ENCODE measurements around the gene SELENBP1.
"Not testable (repeated sequence)": the region's sequence is repeated elsewhere in the genome, so short reads cannot be mapped to it uniquely, and the experiment has no call there.

The SELENBP1 gene

DNA sequence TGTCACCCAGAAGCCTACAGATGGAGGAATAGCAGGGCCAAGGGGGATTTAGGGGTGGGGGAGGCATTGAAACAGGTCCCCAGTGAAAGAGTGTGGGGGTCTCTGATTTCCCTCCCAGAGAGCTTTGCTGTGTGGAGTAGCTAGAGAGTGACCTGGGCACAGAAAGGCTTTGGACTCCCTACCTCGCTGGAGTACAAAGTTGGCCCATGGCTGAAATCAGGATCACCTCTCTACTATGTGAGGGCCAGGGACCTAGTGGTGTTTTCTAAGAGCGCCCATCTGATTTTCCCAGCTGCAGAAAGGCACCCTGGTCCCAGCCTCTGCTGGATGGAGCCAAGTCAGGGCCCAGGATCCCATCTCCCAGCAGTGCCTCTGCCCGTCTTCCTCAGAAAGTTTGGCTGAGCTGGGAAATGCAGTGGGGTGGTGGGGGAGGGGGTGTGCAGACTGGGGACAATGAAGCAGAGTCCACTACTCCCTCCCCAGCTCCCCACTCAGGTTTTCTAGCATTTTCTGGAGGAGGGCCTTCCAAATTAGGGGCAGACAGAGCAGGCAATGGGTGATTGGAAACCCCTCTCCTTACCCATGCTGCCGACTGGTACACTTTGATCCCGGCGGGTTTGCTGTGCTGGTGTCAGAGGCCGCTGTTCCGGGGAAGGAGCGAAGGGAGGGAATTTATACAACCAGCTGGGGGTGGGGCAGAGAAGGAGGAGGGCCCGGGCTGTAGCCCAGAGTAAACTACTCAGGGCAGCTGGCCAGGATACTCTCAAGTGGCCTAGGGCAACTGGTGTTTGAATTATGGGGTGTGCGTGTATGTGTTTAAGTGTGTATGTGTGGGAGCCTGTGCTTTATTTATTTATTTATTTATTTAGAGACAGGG, at the start of gene SELENBP1:
TSS of gene SELENBP1 (minus strand) at position 648 of the 877 bp plus-strand sequence. CDS start at position 584, 64 bp downstream.
- no peak for DNase-seq (ENCODE audit: low read depth in 2 of 2)

DNA sequence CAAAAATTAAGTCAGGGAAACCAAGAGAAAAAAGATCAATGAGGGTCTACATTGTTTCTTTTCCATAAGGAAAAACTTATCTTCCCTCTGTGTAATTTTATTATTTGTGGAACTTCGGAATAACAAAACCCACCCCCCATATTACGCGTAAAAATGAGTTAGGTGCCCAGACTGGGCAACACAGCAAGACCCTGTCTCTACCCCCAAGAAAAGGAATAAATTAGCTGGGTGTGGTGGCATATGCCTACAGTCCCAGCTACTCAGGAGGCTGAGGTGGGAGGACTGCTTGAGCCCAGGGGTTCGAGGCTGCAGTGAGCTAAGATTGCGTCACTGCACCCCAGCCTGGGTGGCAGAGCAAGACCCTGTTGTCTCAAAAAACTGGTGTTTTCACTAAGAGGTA, 47.3 kb upstream of the SELENBP1 start:
- no peak for DNase-seq (ENCODE audit: low read depth in 2 of 2)

DNA sequence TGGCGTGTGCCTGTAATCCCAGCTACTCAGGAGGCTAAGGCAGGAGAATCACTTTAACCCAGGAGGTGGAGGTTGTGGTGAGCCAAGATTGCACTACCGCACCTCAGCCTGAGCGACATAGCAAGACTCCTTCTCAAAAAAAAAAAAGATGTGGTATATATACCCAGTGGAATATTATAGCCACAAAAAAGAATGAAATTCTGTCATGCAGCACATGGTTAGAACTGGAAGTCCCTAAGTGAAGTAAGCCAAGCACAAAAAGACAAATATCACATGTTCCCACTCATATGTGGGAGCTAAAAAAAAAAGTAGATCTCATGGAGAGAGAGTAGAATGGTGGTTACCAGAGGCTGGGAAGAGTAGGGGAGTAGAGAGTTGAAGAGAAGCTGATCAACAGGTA, 45.6 kb upstream of the SELENBP1 start:
- DNase-seq (ENCODE audit: low read depth in 2 of 2): no peak

DNA sequence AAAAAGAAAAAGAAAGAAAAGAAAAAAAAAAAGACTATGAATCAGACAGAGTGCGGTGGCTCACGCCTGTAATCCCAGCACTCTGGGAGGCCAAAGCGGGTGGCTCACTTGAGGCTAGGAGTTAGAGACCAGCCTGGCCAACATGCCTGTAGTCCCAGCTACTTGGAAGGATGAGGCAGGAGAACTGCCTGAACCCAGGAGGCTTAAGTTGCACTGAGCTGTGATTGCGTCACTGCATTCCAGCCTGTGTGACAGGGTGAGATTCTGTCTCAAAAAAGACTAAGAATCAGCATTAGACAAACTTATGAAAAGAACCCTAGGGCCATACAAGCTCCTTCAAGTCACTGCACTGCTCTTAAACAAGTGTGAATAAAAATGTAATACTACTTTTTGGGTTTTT, 43.7 kb upstream of the SELENBP1 start:
- DNase-seq (ENCODE audit: low read depth in 2 of 2): no peak

DNA sequence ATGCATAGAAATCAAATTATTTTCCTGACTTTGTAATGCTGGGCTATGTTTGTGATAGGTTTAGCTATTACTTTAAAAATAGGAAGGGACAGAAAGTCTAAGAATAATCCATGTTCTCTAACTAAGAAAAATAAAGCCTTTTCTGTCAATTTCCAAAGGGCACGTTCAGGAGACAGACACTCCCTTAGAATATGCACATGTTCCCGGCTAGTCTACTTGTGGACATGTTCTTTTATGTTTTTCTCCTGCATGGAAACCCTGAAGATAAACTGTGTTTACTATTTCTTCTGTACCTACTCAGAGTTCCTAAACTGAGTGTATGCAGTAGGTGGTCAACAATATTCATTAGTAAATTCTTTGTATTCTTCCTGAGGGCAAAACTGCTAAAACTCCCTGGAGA, 39.4 kb upstream of the SELENBP1 start:
- DNase-seq (ENCODE audit: low read depth in 2 of 2): no peak

DNA sequence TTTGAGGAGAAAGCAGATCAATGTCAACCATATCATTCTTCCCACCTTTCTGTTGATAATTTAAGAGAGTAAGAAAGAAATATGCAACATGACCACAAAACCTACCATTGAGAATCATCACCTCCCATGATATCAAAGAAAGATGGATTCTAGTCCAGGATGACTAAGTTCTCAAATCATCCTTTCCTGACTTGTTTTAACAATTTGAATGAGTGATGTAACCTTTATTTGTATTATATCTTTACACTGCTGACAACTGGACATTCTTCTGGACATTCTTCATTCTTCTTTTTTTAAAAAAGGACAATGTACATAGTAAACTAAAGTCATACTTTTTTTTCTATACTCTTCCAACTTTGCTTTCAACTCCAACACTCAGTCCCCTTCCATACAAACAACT, 36.4 kb upstream of the SELENBP1 start:
- DNase-seq (ENCODE audit: low read depth in 2 of 2): no peak

DNA sequence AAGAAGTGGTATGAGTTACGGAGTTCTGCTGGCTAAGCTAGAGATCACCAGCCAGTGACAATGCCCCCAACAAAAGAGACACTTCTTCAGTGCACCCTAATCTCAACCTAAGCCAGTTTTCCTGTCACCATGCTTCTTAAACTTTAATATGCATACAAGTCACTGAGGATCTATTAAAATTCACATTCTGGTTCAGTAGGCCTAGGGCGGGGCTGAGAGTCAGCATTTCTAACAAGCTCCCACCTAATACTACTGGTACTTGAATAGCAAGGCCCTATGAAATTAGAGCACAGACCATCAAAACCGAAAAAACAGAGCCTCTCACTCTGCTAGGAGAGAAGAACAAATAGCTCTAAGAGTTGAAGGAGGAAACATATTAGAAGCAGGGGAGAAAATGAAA, 34.8 kb upstream of the SELENBP1 start:
- DNase-seq (ENCODE audit: low read depth in 2 of 2): no peak

DNA sequence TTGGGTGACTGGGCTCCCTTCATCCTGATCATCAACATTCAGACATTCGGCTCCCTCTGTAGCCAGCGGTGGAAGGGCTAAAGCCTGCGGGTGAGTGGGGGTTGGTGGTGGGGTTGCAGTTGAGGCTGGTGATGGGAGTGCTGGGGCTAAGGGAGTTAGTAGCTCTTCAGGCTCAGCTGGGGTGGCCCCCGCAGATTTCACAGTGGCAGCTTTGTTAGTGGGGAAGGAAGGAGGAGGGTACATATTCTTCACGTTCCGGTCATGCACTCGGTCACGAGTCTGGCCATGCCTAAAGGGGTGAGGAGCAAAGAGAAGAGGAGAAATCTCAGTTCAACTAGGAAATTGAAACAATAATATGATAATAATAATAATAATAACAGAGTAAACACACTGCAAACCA, 33.7 kb upstream of the SELENBP1 start:
- DNase-seq (ENCODE audit: low read depth in 2 of 2): no peak

DNA sequence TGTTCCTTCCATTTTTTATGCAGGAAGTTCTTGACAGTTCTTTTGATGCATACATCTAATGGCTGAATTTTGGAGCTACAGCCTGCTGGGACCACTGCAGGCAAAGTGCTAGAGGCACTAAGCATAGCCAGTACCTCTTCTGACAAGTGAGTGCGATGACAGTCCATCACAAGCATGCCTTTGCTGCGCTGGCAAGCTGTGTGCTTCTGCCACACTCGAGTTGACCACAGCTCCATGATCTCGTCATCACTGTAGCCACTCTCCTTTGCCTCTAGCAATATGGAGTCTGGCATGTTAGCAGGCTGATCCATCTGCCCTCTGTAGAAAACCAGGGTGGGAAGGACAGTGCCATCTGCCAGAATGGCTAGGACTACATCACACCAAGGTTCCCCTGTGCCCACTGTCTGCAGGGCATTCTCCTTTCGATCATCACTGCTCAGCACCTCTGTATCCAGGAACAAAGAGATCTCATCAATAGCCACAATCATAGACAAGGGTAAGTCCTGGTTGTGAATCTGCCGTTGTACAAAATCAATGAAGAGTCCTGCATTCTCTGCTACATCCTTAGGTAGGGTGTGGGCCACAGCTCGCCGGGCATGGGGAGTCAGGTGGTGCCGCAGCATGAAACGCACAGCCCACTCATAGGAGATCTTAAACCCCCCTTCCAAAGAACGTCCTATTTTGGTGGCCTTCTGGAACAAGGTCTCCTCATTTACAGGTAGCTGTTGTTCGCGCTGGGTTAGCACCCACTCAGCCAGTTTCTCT, 32.9 kb upstream of the SELENBP1 start:
- DNase-seq (ENCODE audit: low read depth in 2 of 2): no peak

DNA sequence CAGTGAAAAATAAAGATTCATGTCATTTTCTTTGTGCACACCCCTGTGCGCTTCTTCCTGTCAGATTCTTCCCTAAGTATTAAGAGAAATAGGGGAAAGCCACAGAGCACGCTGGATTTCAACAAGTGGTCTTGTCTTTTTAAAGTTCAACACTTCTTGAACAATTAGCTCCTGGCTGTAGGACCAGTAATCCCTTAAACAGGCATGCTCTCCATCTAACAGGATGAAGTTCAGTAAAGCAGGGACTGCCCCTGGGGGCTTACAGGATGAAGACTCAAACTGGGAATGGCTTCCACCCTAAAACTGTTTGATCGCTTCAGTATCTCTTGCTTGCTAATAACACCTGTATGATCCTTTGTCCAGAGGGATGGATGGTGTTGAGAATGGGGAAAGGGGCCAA, 31.1 kb upstream of the SELENBP1 start:
- DNase-seq (ENCODE audit: low read depth in 2 of 2): no peak

DNA sequence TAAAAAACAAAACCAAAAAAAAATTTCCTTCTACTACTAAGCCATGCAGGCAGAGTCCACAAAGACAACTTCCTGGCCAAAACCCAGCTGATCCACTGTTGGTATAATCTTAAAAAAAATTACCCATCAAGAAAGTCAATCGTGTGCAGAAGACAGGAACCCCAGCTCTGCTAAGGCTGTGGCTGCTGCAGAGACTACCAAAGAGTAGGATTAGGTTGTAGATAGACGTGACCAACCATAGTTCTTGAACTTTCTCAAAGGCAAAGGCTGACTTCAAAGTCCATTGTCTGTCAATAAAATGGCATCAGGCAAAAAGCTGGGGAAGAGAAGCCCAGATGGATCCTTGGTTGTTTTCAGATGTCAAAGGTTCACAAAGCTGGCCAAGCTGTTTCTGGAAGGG, 30.3 kb upstream of the SELENBP1 start:
- DNase-seq (ENCODE audit: low read depth in 2 of 2): no peak

DNA sequence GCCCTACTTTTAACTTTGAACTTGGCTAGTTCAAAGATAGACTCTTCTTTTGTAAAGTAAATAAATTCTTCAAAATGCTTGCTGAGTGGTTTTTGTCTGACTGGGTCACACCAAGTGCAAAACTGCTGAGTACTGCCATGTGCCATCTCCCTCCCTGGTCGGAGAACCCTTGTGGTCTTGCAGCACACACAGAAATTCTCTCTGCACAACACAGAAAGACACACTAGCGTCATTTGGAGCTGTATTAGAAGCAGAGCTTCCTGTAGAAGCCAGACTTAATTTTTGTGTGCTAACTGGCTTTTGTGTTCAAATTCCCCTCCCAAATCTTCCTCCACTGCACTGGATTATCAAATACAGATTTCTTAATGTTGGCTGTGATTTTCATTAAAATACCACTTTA, 29.4 kb upstream of the SELENBP1 start:
- no peak for DNase-seq (ENCODE audit: low read depth in 2 of 2)

DNA sequence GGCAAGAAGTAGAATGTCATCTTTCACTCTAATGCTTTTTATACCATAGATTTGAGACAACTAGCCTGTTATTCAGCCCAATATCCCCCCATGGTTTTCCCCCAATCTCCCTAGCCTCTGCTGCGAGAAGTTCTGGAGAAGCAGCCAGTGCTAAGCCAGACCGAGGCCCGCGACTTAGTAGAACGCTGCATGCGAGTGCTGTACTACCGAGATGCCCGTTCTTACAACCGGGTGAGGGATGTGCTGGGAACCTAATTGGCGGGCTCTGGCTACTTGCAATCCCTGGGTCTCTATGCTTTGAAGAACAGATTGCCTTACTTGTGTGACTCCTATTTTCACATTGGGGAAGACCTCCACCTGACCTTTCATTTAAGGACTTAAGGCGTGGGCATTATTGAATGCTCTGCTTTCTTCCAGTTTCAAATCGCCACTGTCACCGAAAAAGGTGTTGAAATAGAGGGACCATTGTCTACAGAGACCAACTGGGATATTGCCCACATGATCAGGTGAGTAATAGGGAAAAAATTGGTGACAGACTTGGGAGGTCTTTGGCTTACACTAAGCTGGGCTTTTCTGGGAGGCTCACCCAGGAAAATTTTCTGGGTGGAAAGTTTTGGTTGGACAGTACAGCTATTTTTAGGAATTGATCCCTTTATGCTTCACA, 28.8 kb upstream of the SELENBP1 start:
- DNase-seq (ENCODE audit: low read depth in 2 of 2): no peak

DNA sequence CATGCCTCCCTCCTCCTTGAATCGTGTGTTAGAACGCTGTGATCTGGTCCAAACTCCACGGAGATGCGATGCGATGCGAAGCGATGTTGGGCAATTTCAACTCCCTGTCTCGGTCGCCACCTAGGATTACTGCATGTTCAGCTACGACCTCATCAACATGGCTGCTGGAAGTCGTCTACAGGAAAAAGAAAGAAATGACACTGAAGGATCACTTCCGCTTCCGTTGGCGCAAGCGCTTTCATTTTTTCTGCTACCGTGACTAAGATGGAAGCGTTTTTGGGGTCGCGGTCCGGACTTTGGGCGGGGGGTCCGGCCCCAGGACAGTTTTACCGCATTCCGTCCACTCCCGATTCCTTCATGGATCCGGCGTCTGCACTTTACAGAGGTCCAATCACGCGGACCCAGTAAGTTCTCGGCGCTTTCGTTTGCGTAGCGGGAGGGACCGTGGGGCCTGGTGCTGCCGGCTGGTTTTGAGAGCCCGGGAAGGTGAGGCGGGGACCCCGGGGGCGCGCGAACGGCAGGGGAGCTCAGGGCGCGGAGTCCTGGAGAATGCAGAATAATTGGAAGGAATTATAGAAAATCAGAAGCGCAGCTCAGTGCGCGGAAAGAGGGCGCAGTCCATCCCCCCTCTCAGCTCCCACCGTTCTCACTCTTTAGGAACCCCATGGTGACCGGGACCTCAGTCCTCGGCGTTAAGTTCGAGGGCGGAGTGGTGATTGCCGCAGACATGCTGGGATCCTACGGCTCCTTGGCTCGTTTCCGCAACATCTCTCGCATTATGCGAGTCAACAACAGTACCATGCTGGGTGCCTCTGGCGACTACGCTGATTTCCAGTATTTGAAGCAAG, 27.0 kb upstream of the SELENBP1 start, which contains the start of gene PSMB4:
TSS of gene PSMB4 (plus strand) at position 250 of the 848 bp plus-strand sequence. CDS start at position 265, 15 bp downstream.
- DNase-seq (ENCODE audit: low read depth in 2 of 2): peak; percentile 60 to 69

DNA sequence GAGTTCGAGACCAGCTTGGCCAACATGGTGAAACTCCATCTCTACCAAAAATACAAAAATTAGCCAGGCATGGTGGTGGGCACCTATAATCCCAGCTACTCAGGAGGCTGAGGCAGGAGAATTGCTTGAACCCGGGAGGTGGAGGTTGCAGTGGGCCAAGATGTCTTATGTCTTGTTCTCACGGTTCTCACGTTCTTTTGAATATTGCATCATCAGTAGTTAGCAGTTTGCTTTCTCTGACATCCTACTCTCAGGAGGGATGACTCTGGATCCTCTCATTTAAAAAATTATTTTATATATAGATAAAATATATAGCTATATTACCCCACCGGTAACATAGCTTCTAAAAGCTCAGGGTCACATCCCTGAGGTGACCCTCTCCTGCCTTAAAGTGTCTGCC, 23.8 kb upstream of the SELENBP1 start:
- not testable (repeated sequence) for DNase-seq (ENCODE audit: low read depth in 2 of 2)

DNA sequence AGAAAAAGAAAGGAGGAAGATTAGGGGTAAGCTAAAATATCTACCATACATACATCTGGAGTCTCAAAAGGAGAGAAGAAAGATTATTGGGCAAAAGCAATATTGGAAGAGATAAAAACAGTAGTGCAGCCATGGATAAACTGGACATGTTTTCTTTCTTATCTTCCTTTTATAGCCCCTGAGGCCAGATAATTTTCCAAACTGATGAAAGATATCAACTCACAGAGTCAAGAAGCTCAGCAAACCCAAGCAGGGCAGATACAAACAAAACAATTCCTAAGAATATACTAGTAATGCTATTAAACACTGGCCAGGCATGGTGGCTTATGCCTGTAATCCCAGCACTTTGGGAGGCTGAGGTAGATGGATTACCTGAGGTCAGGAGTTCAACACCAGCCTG, 21.1 kb upstream of the SELENBP1 start:
- DNase-seq (ENCODE audit: low read depth in 2 of 2): no peak

DNA sequence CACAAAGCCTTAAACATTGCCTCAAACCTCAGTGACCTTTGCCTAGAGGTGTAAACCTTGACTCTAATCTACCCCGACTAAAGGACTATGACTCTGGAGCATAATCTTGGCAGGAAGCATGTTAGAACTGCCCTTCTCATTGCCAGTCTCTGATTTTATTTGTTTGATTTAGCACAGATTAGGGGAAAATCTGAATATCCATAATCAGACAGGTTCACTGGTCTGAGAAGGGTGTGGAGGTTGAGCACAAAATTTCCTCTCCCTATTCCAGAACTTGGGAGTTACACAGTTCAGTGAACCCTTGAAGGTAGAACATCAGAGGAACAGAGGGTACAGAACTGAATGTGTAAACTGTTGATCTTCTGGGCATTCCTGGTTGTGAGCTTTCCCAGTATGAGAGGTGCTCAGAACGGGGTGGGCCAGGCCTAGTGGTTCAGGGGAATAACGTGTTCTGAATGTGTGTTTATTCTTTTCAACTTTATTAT, 18.6 kb upstream of the SELENBP1 start:
- no peak for DNase-seq (ENCODE audit: low read depth in 2 of 2)

DNA sequence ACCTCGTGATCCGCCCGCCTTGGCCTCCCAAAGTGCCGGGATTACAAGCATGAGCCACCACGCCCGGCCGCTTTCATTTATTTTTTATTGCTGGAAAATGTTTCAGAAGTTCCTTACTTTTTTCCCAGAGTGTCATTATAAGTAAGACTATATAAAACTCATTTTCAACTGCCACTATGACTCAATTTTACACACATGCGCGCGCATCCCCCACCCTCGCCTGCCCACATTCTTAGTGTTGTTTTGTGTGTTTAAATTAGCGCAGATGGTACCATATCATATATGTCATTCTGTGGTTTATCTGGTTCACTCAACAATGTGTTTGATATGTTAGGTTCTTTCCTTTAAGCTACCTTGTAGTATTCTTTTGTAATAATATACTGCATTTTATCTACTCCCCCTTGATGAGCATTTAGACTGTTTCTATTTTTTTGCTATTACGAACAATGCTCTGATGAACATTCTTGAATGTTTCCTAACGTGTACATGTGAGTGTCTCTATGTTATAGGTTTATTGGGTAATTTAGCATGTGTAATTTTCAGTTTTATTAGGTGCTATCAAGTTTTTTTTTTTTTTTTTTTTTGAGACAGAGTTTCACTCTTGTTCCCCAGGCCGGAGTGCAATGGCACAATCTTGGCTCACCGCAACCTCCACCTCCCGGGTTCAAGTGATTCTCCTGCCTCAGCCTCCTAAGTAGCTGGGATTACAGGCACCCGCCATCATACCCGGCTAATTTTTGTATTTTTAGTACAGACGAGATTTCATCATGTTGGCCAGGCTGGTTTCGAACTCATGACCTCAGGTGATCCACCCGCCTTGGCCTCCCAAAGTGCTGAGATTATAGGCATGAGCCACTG, 17.9 kb upstream of the SELENBP1 start:
- not testable (repeated sequence) for DNase-seq (ENCODE audit: low read depth in 2 of 2)

DNA sequence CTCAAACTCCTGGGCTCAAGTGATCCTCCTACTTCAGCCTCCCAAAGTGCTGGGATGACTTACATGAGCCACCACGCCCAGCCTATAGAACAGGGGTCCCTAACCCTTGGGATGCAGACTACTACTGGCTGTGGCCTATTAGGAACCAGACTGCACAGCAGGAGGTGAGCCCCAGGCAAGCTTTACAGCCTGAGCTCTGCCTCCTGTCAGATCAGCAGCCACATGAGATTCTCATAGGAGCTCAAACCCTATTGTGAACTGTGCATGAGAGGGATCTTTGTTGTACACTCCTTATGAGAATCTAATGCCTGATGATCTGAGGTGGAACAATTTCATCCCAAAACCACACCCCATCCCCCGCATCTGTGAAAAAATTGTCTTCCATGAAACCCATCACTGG, 13.5 kb upstream of the SELENBP1 start:
- no peak for DNase-seq (ENCODE audit: low read depth in 2 of 2)

DNA sequence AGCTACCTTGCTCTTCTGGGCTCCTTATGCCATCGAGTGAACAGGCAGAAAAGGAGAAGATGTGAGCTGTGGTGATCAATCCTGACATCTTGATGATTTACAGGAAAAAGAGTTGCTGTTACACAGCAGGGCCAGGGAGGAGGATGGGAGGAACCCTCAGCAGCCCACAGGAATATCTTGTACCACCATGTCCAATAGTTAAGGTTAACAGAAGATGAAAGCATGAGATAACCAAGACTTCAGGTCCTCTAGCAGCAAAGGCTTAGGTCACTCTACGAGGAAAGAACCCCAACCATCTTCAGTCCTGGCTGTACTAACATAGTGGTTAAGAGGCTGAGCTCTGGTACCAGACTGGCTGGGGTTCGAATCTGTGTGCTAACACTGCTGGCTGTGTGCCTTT, 12.1 kb upstream of the SELENBP1 start:
- no peak for DNase-seq (ENCODE audit: low read depth in 2 of 2)
